Motor neuron (in vitro differentiated cells): ENCODE data around the gene MMS22L. TPM values are rescaled to one million over a fixed set of nuclear protein-coding genes. Genes with fewer than 3 reads are reported as not detected.

Experiments
- ATAC-seq, 8 experiments: fragments of 200-7000 bp; cut with Tn5 transposase; replicated peaks in 6 of 8; 2 replicates each; pipeline ENCODE4 v1.8.0; 2021; ENCODE audit warnings: mild to moderate bottlenecking in 8 of 8, moderate library complexity in 8 of 8
- H3K27ac ChIP-seq, 2 donors: fragments of 250-450 bp; sonication (Bioruptor Pico); 2 replicates each; pipeline ENCODE4 v1.9.0; 2021; ENCODE audit warnings: antibody characterized with exemption in 2 of 2, mild to moderate bottlenecking in 2 of 2, moderate library complexity in 1 of 2
- H3K4me1 ChIP-seq, 2 donors: fragments of 250-450 bp; sonication (Bioruptor Pico); replicated peaks in 1 of 2; 2 replicates each; pipeline ENCODE4 v1.6.1; 2021; ENCODE audit warnings: antibody characterized with exemption in 2 of 2, mild to moderate bottlenecking in 2 of 2, moderate library complexity in 1 of 2
- H3K4me3 ChIP-seq, 5 donors: fragments of 250-450 bp; sonication (Bioruptor Pico); 2 replicates each; pipeline ENCODE4 v1.9.0; 2021; ENCODE audit warnings: antibody characterized with exemption in 5 of 5, mild to moderate bottlenecking in 5 of 5, moderate library complexity in 4 of 5
- WGBS, 10 experiments: fragments of 450-650 bp; shearing (Covaris generic); methylation state at CpG; one replicate each; pipeline ENCODE4 v1.0.0; 2022; 5-methylcytosine and 5-hydroxymethylcytosine counted together
- in situ Hi-C, 9 experiments: fragments of 400-800 bp; cut with MboI; loops; one replicate each; pipeline ENCODE4 v1.15.0; 2021; ENCODE audit warnings: low sequenced_read_pairs in 9 of 9, low pct_unique_long_range_greater_than_20kb in 2 of 9; ENCODE audit not compliant: unreplicated experiment in 9 of 9
- total RNA-seq, 8 experiments: library from RNA; unstranded; fragments of 300-600 nt; gene quantifications; 2 replicates each; pipeline versions ENCODE4 v1.2.3 to v1.2.4, GENCODE V29; 2022

The MMS22L gene
- total RNA-seq, 8 experiments from 2014 or later = 2.4 to 22.2 (median 5.9) TPM

GRCh38 chr6:97128507-97128906 lies 154.5 kb downstream of the MMS22L start:
- Histone ChIP-seq H3K4me1 (peaks cover 11 to 25% of the 10 kb centered on the region in 2 donors), H3K4me3 (no peak overlapping the region), H3K27ac (no peak overlapping the region)
- WGBS, 10 experiments = 0 to 100% (median 48%) methylated on average over 1 to 3 of the region's 4 CpGs
- ATAC-seq = no peak
- in situ Hi-C loops = no loop called here

DNA sequence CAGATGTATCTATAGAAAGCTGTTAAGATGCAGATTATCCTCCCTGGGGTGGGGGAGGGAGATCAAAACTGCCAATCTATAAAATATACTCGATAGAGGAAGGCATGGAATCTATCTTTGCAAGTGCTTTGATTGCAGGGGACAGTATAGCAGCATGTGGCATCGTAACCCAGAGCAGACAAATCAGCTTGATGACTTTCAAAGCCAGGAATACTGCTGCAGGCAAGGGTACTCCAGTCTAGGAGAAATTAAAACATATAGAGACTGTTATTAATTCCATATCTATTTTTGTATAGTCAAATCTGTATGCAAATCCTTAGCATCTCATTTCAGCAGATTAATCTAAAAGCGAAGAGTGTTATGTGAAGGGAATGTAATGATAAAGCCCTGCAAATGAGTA lies 159.4 kb downstream of the MMS22L start:
- WGBS, 10 experiments = 0 to 69% (median 42%) methylated on average over 1 to 3 of the region's 3 CpGs

DNA sequence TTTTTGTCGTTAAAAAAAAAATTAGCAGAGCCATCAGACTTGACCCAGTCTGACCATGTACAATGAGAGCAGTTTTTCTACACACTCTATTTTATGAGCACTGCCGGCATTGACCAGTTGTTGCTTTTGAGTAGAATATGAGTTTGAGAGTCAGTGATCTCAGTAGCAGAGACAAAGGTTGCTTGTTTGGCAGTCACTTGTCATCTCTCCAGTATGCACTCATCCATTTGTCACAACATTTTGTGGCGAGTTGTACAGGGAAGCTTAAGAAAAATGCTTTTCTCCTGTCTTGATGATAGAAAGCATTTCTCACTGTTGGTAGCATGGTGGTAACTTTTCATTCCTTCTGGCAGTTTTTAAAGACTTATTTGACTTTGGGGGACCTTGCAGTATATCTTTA lies 159.9 kb downstream of the MMS22L start:
- H3K4me1 ChIP-seq = peaks cover 0 to 13% of the 10 kb centered on the region in 2 donors
- WGBS, 10 experiments = 50 to 97% (median 72%) methylated on average over 1 to 3 of the region's 3 CpGs; no CpG with 5 or more reads in 2 of the 10 experiments
- ATAC-seq = no peak
- H3K4me3 ChIP-seq = no peak overlapping the region
- in situ Hi-C loops = no loop called here
- H3K27ac ChIP-seq = no peak overlapping the region

More for the DNA sequence above, 159.4 kb downstream of the MMS22L start:
- H3K4me3 ChIP-seq = no peak overlapping the region
- H3K4me1 ChIP-seq = peaks cover 0 to 13% of the 10 kb centered on the region in 2 donors
- no peak for ATAC-seq
- no peak overlapping the region for H3K27ac ChIP-seq
- in situ Hi-C loops = no loop called here

- no peak overlapping the region for H3K4me3 ChIP-seq
- H3K4me1 ChIP-seq = peaks cover 0 to 13% of the 10 kb centered on the region in 2 donors
- in situ Hi-C loops = no loop called here
- 58 to 100% (median 100%) methylated on average over 1 to 2 of the region's 2 CpGs; no CpG with 5 or more reads in 1 of the 10 experiments for WGBS, 10 experiments
- ATAC-seq = no peak
- no peak overlapping the region for H3K27ac ChIP-seq
These were observed 162.5 kb downstream of the MMS22L start for GRCh38 chr6:97120511-97120910.

GRCh38 chr6:97114645-97115044 lies 168.4 kb downstream of the MMS22L start:
- H3K27ac ChIP-seq = no peak overlapping the region
- H3K4me1 ChIP-seq = peaks cover 0 to 6% of the 10 kb centered on the region in 2 donors
- in situ Hi-C loops = no loop called here
- ATAC-seq = no peak
- H3K4me3 ChIP-seq = no peak overlapping the region

DNA sequence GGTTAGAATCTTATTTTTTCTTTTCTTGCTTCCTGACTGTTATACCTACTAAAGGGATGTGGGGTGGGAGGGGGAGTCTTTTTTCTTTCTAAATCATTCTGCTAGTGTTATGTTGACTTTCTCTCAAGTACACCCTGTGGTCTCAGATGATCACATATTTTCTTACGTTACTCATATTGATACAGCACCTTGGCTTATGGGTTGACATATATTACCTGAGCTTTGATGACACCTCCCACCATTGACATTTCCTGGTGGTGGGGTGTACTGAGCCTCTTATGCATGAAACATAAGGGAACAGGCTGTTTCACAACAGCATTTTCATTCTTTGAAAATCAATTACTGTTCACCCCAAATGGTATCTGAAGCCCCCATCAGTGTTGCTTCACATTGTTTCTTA lies 169.8 kb downstream of the MMS22L start:
- in situ Hi-C loops = no loop called here

DNA sequence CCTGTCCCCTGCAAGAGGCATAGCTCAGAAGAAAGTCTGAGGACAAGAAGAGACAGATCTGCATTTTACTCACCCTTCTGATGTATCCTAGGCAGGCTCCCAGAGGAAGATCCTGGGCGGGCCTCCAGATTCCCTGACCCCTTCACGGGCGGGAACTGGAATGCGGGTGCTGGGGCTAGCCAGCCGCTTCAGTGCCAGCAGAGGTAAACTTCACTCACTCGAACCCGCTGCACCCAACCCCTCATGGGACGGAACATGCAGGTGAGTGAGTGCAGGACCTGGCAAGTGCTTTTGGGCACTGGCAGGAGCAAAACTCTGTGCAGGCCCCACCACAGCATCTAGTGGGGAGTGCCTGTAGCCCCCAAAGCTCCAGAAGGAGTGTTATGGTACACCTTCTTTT lies 171.8 kb downstream of the MMS22L start:
- no peak overlapping the region for H3K4me3 ChIP-seq
- H3K27ac ChIP-seq = no peak overlapping the region
- H3K4me1 ChIP-seq = peaks cover 3 to 23% of the 10 kb centered on the region in 2 donors
- WGBS, 10 experiments = 60 to 97% (median 87%) methylated on average over 1 to 8 of the region's 8 CpGs; no CpG with 5 or more reads in 5 of the 10 experiments
- ATAC-seq = no peak
- in situ Hi-C loops = no loop called here

More for the DNA sequence above, 169.8 kb downstream of the MMS22L start:
- H3K27ac ChIP-seq = no peak overlapping the region
- H3K4me1 ChIP-seq = peaks cover 0 to 20% of the 10 kb centered on the region in 2 donors
- ATAC-seq = no peak
- WGBS, 10 experiments = 0 to 100% (median 52%) methylated on average over 1 of the region's 1 CpG; no CpG with 5 or more reads in 4 of the 10 experiments
- H3K4me3 ChIP-seq = no peak overlapping the region

- 0 to 100% (median 91%) methylated on average over 1 to 6 of the region's 6 CpGs; no CpG with 5 or more reads in 1 of the 10 experiments for WGBS, 10 experiments
- in situ Hi-C loops = no loop called here
- no peak overlapping the region for H3K4me3 ChIP-seq
- peaks cover 3 to 23% of the 10 kb centered on the region in 2 donors for H3K4me1 ChIP-seq
- H3K27ac ChIP-seq = no peak overlapping the region
- no peak for ATAC-seq
These were observed 172.4 kb downstream of the MMS22L start for GRCh38 chr6:97110626-97111025.

DNA sequence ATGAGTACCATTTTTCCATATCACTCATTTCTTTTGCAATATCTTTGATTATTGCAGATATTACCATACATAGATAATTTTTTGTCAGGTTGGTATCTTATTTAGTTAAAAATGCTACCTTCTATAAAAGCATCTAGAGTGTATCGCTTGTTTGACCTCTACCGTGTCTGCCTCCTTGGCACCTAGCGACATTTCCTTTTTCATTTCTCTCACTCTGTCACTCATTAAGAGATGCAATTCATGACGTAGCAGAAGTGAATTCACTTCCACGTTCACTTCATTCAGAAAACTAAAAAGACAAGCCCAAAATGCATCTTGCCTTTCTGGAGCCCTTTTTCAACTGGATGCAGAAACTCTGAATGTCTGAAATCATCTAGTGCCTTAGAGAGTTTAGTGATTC lies 172.9 kb downstream of the MMS22L start:
- 38 to 100% (median 80%) methylated on average over 1 to 5 of the region's 5 CpGs for WGBS, 10 experiments
- in situ Hi-C loops = no loop called here

GRCh38 chr6:97109444-97109843 lies 173.6 kb downstream of the MMS22L start:
- Histone ChIP-seq H3K27ac (no peak overlapping the region), H3K4me3 (no peak overlapping the region), H3K4me1 (peaks cover 3 to 23% of the 10 kb centered on the region in 2 donors)
- in situ Hi-C loops = no loop called here
- peak in 5 of 8 experiments; percentile 85 to 99 (median 95) for ATAC-seq
- WGBS, 10 experiments = 60 to 80% (median 63%) methylated on average over 1 to 4 of the region's 4 CpGs

More for the DNA sequence above, 172.9 kb downstream of the MMS22L start:
- no peak overlapping the region for H3K4me3 ChIP-seq
- H3K27ac ChIP-seq = no peak overlapping the region
- peaks cover 3 to 23% of the 10 kb centered on the region in 2 donors for H3K4me1 ChIP-seq
- no peak for ATAC-seq

- in situ Hi-C loops = no loop called here
- ATAC-seq = peak in 4 of 8 experiments; percentile 44 to 81 (median 72)
- Histone ChIP-seq H3K4me1 (peaks cover 12 to 22% of the 10 kb centered on the region in 2 donors), H3K27ac (no peak overlapping the region), H3K4me3 (no peak overlapping the region)
- WGBS, 10 experiments = 57 to 100% (median 73%) methylated on average over 1 of the region's 1 CpG; no CpG with 5 or more reads in 2 of the 10 experiments
These were observed 180.7 kb downstream of the MMS22L start for GRCh38 chr6:97102145-97102790.

- Histone ChIP-seq H3K4me1 (peaks cover 20 to 32% of the 10 kb centered on the region in 2 donors), H3K4me3 (no peak overlapping the region), H3K27ac (no peak overlapping the region)
- in situ Hi-C loops = no loop called here
- ATAC-seq = no peak
- WGBS, 10 experiments = 0 to 100% (median 60%) methylated on average over 1 to 3 of the region's 3 CpGs; no CpG with 5 or more reads in 1 of the 10 experiments
These were observed 182.3 kb downstream of the MMS22L start for GRCh38 chr6:97100696-97101095.

GRCh38 chr6:97097068-97098047 lies 185.7 kb downstream of the MMS22L start:
- H3K4me1 ChIP-seq = peaks cover 20 to 40% of the 10 kb centered on the region in 2 donors
- WGBS, 10 experiments = 37 to 90% (median 69%) methylated on average over 3 to 14 of the region's 14 CpGs
- peak in 5 of 8 experiments; percentile 56 to 81 (median 70) for ATAC-seq
- in situ Hi-C loops = no loop called here
- H3K4me3 ChIP-seq = no peak overlapping the region
- peak overlapping the region; percentile 19 to 41 for H3K27ac ChIP-seq
